ENCODE data around the gene DTNBP1.

GRCh38 chr6:15491986-15492269 lies 170.9 kb downstream of the DTNBP1 start:
- TF ChIP-seq REST (IDR thresholded peaks at IDR 0.05; ENCODE audit: insufficient read depth in 1 of 2, low read depth in 2 of 2, low read length in 2 of 2) (no peak), POLR2AphosphoS5 (IDR thresholded peaks at IDR 0.05; ENCODE audit: low read depth, low read length) (no peak), TAF1 (IDR thresholded peaks at IDR 0.05; ENCODE audit: borderline replicate concordance, insufficient read depth, low read length) (no peak), SIN3A (IDR thresholded peaks at IDR 0.05; ENCODE audit: borderline replicate concordance, insufficient read depth, low read length) (no peak)

Measured in PFSK-1 (cell line).